Raji (cell line): ENCODE results near the gene DRAP1.

Experiments
- POLR2A ChIP-seq: IDR thresholded peaks from 2 replicates; pipeline ENCODE4 v1.6.1; 2011; ENCODE audit warnings: low read depth, low read length, control low read depth; ENCODE audit not compliant: insufficient read depth

DRAP1 gene

DNA sequence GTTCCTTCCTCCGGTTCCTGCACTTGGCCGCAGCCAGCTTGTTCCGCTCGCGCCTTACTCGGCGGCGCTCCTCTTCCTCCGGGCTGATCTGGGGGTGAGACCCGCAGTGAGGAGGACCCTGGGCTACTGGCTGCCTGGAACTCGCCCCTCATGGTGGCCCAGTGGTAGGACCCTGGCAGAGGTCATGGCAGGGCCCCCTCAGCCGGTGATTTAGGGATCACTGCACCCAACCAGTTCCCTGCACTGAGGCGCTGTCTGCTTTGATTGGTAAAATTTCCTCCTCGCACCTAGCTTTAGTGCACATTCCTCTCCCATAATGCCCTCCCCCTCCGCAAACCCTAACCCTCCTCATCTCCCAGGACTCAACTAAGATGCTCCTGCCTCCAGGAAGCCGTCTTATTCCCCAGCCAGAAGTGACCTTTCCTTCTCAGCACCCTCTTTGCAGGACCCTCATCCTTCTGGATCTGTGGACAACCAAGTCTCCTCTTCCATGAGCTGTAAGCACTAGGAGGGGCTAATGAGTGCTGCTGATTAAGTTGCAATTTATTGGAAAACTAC lies 25.1 kb upstream of the DRAP1 start:
- no peak for TF ChIP-seq POLR2A

- TF ChIP-seq POLR2A = no peak
Observed at GRCh38 chr11:65895482-65895981, 23.7 kb upstream of the DRAP1 start.

GRCh38 chr11:65896034-65896999 lies 22.9 kb upstream of the DRAP1 start:
- no peak for TF ChIP-seq POLR2A

DNA sequence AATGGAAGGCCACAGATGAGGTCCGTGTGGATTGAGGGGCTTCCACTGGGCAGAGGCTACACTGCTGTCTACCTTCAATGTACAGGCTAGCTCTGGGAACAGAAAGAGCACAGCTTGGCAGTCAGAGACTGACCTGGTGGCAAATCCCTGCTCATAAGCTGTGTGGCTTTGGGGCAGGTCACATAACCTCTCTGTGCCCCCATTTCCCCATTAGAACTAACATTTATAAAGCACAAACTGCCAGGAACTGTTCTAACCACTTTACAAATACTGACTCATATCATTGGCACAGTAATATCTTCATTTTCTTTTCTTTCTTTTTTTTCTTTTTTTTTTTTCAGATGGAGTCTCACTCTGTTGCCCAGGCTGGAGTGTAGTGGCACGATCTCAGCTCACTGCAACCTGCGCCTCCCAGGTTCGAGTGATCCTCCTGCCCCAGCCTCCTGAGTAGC lies 22.2 kb upstream of the DRAP1 start:
- no peak for TF ChIP-seq POLR2A

GRCh38 chr11:65898656-65899355 lies 20.4 kb upstream of the DRAP1 start:
- TF ChIP-seq POLR2A = no peak

GRCh38 chr11:65899356-65900124 lies 19.7 kb upstream of the DRAP1 start:
- TF ChIP-seq POLR2A = no peak

DNA sequence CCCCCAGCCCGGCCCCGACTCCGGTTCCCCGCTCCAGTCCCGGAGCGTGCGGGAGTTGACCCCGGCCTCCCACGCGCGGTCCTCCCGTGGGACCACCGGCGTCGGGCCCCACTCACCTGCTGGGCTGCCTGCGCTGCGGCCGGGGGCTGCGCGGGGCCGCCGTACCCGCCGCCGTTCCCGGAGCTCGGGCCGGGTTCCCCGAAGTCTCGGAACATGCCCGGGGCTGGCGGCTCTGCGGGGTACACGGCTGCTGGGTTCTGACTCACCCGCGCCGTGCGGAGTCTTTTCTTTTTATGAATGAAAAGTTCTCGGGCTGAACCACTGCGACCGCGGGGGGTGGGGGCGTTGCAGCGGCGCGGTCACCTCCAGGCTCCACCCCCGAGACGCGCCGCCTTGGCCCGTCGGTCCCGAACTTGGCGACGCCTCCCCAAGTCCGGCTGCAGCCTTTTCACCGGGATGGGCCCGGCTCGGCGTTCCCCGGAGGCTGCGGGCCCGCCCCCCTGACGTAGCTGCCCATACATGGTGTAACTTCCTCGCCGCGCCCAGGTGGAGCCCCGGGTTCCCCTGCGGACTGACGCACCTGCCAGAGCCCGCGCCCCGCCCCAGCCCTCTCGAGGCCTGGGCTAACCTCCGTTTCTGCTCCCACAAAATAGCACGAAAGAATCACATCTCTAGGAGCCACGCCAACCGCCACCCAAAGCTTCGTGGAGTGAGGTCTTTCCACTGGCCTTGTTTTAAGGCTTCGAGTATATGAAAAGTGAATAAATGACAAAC lies 18.9 kb upstream of the DRAP1 start, which contains the start of gene FOSL1:
Gene FOSL1, minus strand, starts transcription at position 264 of the 774 bp plus-strand sequence. Its CDS starts 49 bp downstream, at position 215.
- TF ChIP-seq POLR2A = no peak

GRCh38 chr11:65900899-65901180 lies 18.4 kb upstream of the DRAP1 start:
- no peak for TF ChIP-seq POLR2A

- no peak for TF ChIP-seq POLR2A
Observed at GRCh38 chr11:65903068-65903481, 16.2 kb upstream of the DRAP1 start.

GRCh38 chr11:65903715-65904114 lies 15.5 kb upstream of the DRAP1 start:
- TF ChIP-seq POLR2A = no peak

- no peak for TF ChIP-seq POLR2A
Observed at GRCh38 chr11:65906602-65907001, 12.6 kb upstream of the DRAP1 start.

GRCh38 chr11:65907878-65908277 lies 11.3 kb upstream of the DRAP1 start:
- TF ChIP-seq POLR2A = no peak

DNA sequence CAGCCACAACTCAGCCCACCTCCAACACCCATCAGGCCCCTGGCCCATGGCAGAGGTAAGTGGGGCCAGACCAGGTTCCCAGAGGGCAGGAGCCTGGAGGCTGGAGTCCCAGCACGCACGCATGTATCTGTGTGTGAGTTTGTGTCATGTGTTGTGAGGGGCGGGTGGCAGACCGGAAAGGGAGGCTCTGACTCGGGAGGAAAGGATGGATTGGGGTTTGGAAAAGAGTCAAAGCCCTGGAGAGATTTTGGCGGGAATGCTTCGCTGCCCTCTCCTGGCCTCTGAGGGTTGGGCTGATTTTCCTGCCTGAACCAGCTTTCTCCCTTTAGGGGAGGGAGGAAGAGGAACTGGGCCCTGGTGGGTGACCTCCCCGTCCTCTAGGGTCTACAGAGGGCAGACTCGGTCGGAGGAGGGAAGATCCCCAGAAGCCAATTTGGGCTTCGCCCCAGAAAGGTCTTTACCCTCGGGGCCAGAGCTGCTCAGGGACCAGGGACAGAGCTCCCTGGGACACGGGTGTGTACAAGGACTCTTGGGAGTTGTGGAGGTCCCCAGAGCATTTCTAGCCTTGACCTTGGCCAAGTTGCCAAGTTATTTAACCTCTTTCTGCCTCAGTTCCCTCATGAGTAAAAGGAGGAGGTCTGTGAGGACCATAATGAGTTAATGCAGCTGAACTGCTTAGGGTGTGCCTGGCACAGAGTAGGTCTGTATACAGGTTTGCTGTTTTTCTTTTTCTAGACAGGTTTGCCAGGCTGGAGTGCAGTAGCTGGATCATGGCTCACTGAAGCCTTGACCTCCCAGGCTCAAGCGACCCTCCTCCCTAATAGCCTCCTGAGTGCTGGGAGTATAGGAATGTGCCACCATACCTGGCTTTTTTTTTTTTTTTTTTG lies 7.3 kb upstream of the DRAP1 start:
- TF ChIP-seq POLR2A = no peak

- TF ChIP-seq POLR2A = no peak
Observed at GRCh38 chr11:65912845-65913244, 6.4 kb upstream of the DRAP1 start.
